OCI-LY7 (cell line): ENCODE measurements around the gene FSD2. TPM values are rescaled to one million over a fixed set of nuclear protein-coding genes. Genes with fewer than 3 reads are reported as not detected.

Source experiments
- BruUV-seq: library from RNA; stranded (reverse); fragments of 400-500 nt; replicated peaks from 2 replicates; lab custom pipeline; 2021; lab: Mats Ljungman, UMichigan
- CTCF ChIA-PET: fragments of 300-600 bp; sonication (Branson Sonifier 250); formaldehyde crosslinking; loops from one replicate; lab custom pipeline; 2022; ENCODE audit warnings: antibody characterized with exemption; ENCODE audit not compliant: unreplicated experiment; lab: Charles Lee
- POLR2A ChIA-PET: fragments of 300-600 bp; sonication (Branson Sonifier 250); formaldehyde crosslinking; loops from one replicate; lab custom pipeline; 2022; ENCODE audit warnings: antibody characterized with exemption; lab: Charles Lee
- DNase-seq: peaks from one replicate; pipeline ENCODE4 v3.0.0-alpha.2; 2015; ENCODE audit warnings: low spot score
- H2AFZ ChIP-seq: fragments of 200-600 bp; sonication (generic), shearing (Covaris generic); 2 replicates; pipeline ENCODE4 v1.6.1; 2014; ENCODE audit warnings: mild to moderate bottlenecking, antibody characterized with exemption, low read length, moderate library complexity
- H3K27ac ChIP-seq: fragments of 200-600 bp; sonication (generic); 2 replicates; pipeline ENCODE4 v1.5.1; 2014; ENCODE audit warnings: mixed run types, low read depth, mild to moderate bottlenecking, moderate library complexity, low read length, inconsistent platforms; ENCODE audit not compliant: poor library complexity, severe bottlenecking
- H3K36me3 ChIP-seq: fragments of 200-600 bp; sonication (generic); 2 replicates; pipeline ENCODE4 v1.6.1; 2014; ENCODE audit warnings: mild to moderate bottlenecking, antibody characterized with exemption, low read length, moderate library complexity, mixed read lengths; ENCODE audit not compliant: insufficient read depth
- H3K4me1 ChIP-seq: fragments of 200-600 bp; sonication (generic); 2 replicates; pipeline ENCODE4 v1.5.1; 2014; ENCODE audit warnings: mild to moderate bottlenecking, low read length; ENCODE audit not compliant: insufficient read depth, poor library complexity, severe bottlenecking
- H3K4me2 ChIP-seq: fragments of 200-600 bp; sonication (generic); 2 replicates; pipeline ENCODE4 v1.6.1; 2014; ENCODE audit warnings: mild to moderate bottlenecking, low read length
- H3K4me3 ChIP-seq: fragments of 200-600 bp; sonication (generic); 2 replicates; pipeline ENCODE4 v1.5.1; 2014; ENCODE audit warnings: mild to moderate bottlenecking, low read depth, low read length; ENCODE audit not compliant: poor library complexity, severe bottlenecking
- H3K79me2 ChIP-seq: fragments of 200-600 bp; sonication (generic); 2 replicates; pipeline ENCODE4 v1.6.1; 2016; ENCODE audit warnings: low read depth, mild to moderate bottlenecking, low read length, moderate library complexity, mixed read lengths; ENCODE audit not compliant: insufficient read depth
- H3K9me2 ChIP-seq: fragments of 200-600 bp; sonication (generic); 2 replicates; pipeline ENCODE4 v1.6.1; 2016; ENCODE audit warnings: mild to moderate bottlenecking, low read length, mixed read lengths; ENCODE audit not compliant: insufficient read depth
- H3K9me3 ChIP-seq: fragments of 200-600 bp; sonication (generic); 2 replicates; pipeline ENCODE4 v1.6.1; 2014; ENCODE audit warnings: mild to moderate bottlenecking, mixed run types, low read length, mixed read lengths
- H4K20me1 ChIP-seq: fragments of 200-600 bp; sonication (generic); 2 replicates; pipeline ENCODE4 v1.6.1; 2014; ENCODE audit warnings: mild to moderate bottlenecking, antibody characterized with exemption, low read length, moderate library complexity, mixed read lengths; ENCODE audit not compliant: insufficient read depth
- CTCF ChIP-seq: fragments of 200-600 bp; sonication (generic); conservative IDR thresholded peaks from 2 replicates; pipeline ENCODE4 v1.5.1; 2014; ENCODE audit warnings: mild to moderate bottlenecking, antibody characterized with exemption, low read length, moderate library complexity, mixed read lengths
- EZH2phosphoT487 ChIP-seq: fragments of 200-600 bp; sonication (generic); IDR thresholded peaks from 2 replicates; pipeline ENCODE4 v1.6.1; 2018; ENCODE audit warnings: low read depth, borderline replicate concordance, mild to moderate bottlenecking, mixed run types, antibody characterized with exemption, low read length, moderate library complexity, mixed read lengths
- intact Hi-C: fragments of 100-400 bp; cut with micrococcal nuclease; formaldehyde crosslinking; loops from one replicate; pipeline ENCODE4 v1.10.0; 2022; ENCODE audit not compliant: unreplicated experiment
- total RNA-seq, 2 experiments: library from RNA; depleted of rRNA in 1 of 2; stranded (reverse); fragments of >200 nt in 1 of 2; shearing (Covaris generic) in 1 of 2; gene quantifications; 2 replicates each; pipeline ENCODE4 v1.2.3, GENCODE V29; 2014 to 2022

The FSD2 gene
- total RNA-seq, 2 experiments from 2014 or later = 0.32 to 0.92 TPM

DNA sequence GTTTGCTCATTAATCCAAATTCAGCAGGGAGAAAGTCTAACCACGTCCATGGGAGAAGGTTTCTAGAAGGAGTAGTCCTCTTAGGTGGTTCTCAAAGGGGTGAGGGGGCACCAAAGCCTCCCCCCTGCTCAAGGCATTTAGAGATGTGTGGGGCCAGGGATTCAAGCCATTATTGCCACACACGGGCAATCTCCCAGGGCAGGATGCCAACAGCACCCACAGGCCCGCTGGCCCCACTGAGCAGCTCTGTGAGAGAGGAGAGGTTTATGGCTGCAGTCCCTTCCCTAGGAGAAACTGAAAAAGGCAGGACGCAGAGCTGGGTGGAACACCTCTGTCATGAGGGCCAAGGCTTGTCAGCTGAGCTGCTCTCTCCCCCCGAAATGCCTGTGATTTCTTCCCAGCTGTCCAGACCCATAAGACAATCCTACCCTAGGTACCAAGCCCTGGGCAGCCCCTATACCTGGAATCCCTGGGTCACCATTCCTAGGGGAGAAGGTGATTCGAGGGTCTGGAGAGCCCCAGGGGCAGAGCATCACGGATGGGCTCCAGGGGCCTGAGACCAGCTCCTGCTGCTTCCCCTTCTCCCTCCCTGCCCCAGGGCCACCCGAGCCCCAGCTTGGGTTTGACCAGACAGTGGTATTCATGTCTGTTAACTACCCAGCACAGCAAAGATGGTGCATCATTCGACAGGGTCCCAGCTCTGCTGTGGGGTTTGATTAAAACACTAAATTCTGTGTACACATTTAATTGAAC is 42.5 kb upstream of the FSD2 start:
- Histone ChIP-seq H3K79me2 (no peaks in the 10 kb centered on the region), H2AFZ (no peak overlapping the region), H3K4me1 (peaks cover 33% of the 10 kb centered on the region), H3K9me3 (0 out of 2 replicates have a peak, but pooled peaks cover 4% of the 10 kb centered on the region), H4K20me1 (no peaks in the 10 kb centered on the region), H3K27ac (no peak overlapping the region), H3K9me2 (no peaks in the 10 kb centered on the region), H3K4me3 (no peak overlapping the region), H3K4me2 (no peak overlapping the region), H3K36me3 (no peaks in the 10 kb centered on the region)
- intact Hi-C loops = loop anchor here (5.0 to 10.0 kb wide), 4 partner anchors 139 to 534 kb away; partner anchors contain the start of genes HDGFL3, RAMAC and RPS17
- BruUV-seq = no TSS peak
- ChIA-PET POLR2A (interaction anchor here (1.1 kb wide), 1 partner anchor 43 kb away, joined by 3 read pairs; the partner anchor contains the start of gene FSD2), CTCF (interaction anchor here (0.6 to 1.9 kb wide), 2 partner anchors 112 to 152 kb away, joined by 3 to 5 read pairs; no protein-coding TSS in a partner anchor)
- no peak for TF ChIP-seq CTCF
- TF ChIP-seq EZH2phosphoT487 = no peak
- no peak for DNase-seq

DNA sequence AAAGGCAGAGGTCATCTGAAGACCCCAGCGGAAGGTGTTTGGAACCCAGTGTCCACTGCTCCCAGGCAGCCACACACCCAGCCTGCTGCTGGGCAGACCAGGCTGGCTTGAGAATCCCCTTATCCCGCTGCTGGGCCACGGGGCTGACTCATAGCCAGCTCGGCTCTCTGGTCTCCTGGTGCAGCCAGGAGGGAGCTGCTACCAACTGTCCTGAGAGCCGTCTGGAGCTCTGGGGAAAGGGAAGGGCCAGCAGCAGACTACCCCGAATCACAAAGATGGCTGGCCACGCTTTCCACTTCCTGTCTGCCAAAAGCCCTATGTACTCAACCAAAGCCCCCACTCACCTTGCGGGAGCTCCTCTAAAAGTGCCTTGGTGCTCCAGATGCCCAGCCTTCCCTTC is 41.8 kb upstream of the FSD2 start:
- Histone ChIP-seq H3K79me2 (no peaks in the 10 kb centered on the region), H3K27ac (no peak overlapping the region), H3K9me3 (0 out of 2 replicates have a peak, but pooled peaks cover 4% of the 10 kb centered on the region), H4K20me1 (no peaks in the 10 kb centered on the region), H3K4me2 (no peak overlapping the region), H3K36me3 (no peaks in the 10 kb centered on the region), H3K4me1 (peaks cover 34% of the 10 kb centered on the region), H3K4me3 (no peak overlapping the region), H3K9me2 (no peaks in the 10 kb centered on the region), H2AFZ (no peak overlapping the region)
- no peak for TF ChIP-seq EZH2phosphoT487
- no peak for TF ChIP-seq CTCF
- CTCF ChIA-PET = no interaction called here
- no peak for DNase-seq
- intact Hi-C loops = loop anchor here (5.0 to 10.0 kb wide), 4 partner anchors 140 to 535 kb away; partner anchors contain the start of genes HDGFL3, RAMAC and RPS17
- BruUV-seq = no TSS peak
- POLR2A ChIA-PET = no interaction called here

- no peak for DNase-seq
- no TSS peak for BruUV-seq
- Histone ChIP-seq H3K4me2 (no peak overlapping the region), H3K9me3 (0 out of 2 replicates have a peak, but pooled peaks cover 4% of the 10 kb centered on the region), H3K27ac (no peak overlapping the region), H3K9me2 (no peaks in the 10 kb centered on the region), H3K4me1 (peaks cover 34% of the 10 kb centered on the region), H2AFZ (no peak overlapping the region), H3K4me3 (no peak overlapping the region), H3K36me3 (no peaks in the 10 kb centered on the region), H4K20me1 (no peaks in the 10 kb centered on the region), H3K79me2 (no peaks in the 10 kb centered on the region)
- ChIA-PET CTCF (no interaction called here), POLR2A (no interaction called here)
- intact Hi-C loops = loop anchor here (5.0 to 10.0 kb wide), 4 partner anchors 141 to 536 kb away; partner anchors contain the start of genes HDGFL3, RAMAC and RPS17
- TF ChIP-seq EZH2phosphoT487 (no peak), CTCF (no peak)
Measured at GRCh38 chr15:82846621-82847020, 40.8 kb upstream of the FSD2 start.
